A172 (cell line): ENCODE data around the gene USP24. TPM values are rescaled to one million over a fixed set of nuclear protein-coding genes. Genes with fewer than 3 reads are reported as not detected.
A peak's percentile ranks its signal among the peaks of the same experiment; 100 is the strongest.

Experiments
- DNase-seq: peaks from one replicate; pipeline ENCODE4 v3.0.0-alpha.2; 2015; ENCODE audit warnings: low spot score
- total RNA-seq: library from RNA; depleted of rRNA; stranded (reverse); fragments of >200 nt; shearing (Covaris generic); gene quantifications from 2 replicates; pipeline ENCODE4 v1.2.3, GENCODE V29; 2014

The USP24 gene
- total RNA-seq, 1 experiment from 2014 or later: 22.1 TPM

DNA sequence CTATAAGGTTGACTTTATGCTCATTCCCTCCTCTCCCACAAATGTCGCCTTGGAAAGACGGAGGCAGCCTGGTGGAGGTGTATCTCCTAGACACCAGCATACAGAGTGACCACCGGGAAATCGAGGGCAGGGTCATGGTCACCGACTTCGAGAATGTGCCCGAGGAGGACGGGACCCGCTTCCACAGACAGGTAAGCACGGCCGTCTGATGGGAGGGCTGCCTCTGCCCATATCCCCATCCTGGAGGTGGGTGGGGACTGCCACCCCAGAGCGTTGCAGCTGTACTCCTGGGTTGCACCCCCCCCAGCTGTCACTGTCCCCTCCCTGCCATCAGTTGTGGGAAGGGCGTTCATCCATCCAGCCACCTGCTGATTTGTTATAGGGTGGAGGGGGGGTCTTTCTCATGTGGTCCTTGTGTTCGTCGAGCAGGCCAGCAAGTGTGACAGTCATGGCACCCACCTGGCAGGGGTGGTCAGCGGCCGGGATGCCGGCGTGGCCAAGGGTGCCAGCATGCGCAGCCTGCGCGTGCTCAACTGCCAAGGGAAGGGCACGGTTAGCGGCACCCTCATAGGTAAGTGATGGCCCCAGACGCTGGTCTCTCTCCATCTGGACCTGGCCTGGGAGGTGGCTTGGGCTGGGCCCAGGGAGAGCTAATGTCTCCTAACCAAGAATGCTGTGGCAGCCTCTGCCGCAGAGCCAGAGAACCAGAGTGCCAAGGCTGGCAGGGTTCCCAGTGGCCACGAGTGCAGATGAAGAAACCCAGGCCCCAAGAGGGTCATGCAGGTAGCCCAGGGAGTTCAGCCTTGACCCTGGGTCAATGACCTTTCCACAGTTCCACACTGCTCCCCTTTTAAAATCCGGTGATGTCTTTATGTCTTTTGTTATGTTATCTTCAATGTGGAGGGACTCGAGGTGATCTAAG lies 162.7 kb downstream of the USP24 start:
- DNase-seq: no peak

DNA sequence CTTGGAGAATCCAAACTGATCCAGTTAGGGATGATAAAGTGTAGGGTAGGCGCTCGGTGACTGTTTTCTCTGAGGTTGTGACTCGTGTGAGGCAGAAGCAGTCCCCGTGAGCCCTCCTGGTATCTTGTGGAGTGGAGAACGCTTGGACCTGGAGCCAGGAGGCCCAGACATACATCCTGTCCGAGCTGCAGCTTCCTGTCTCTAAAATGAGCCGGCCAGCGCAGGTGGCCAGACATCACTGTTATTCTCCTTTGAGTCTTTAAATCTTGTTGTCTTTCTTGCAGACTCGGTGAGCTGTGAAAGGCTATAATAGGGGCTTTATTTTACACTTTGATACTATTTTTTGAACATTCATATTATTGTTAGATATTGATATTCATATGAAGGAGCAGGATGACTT lies 163.5 kb downstream of the USP24 start:
- DNase-seq: no peak

DNA sequence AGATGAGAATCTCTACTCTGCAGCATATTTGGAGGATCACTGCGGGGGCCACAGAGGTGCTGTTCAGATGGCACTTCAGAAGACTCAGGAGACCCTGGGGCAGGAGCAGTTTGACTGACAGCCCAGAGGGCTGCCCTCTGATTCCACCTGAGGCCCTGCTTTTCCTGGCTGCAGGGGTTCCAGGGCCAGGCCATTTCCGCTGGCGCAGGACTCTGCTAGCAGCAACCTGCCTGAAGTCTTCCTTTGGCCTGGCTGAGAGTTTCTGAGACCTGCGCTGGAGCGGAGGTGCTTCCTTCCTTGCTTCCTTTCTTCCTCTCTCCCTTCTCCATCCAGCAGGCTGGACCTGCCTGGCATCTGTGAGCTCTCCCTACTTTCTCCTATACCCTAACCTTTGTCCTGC lies 164.0 kb downstream of the USP24 start:
- DNase-seq: no peak

GRCh38 chr1:55050283-55050682 lies 164.9 kb downstream of the USP24 start:
- DNase-seq: peak; percentile 40

DNA sequence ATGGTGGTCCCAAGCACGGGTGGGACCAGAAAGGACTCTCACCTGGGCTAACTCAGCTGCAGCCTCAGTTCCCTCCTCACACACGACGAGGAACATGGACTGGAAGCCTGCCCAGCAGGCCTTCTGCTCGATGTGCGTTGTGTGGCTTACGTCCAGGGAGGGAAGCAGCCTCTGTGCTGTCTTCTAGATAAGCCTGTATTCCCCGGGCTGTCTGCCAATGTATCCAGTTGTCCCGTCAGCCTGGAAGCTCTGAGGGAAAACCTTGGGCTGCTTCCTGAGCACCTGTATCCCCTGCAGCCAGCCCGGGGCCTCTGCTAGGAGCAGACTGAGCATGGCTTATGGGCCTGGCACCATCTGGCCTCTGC lies 165.3 kb downstream of the USP24 start:
- DNase-seq: peak; percentile 57

DNA sequence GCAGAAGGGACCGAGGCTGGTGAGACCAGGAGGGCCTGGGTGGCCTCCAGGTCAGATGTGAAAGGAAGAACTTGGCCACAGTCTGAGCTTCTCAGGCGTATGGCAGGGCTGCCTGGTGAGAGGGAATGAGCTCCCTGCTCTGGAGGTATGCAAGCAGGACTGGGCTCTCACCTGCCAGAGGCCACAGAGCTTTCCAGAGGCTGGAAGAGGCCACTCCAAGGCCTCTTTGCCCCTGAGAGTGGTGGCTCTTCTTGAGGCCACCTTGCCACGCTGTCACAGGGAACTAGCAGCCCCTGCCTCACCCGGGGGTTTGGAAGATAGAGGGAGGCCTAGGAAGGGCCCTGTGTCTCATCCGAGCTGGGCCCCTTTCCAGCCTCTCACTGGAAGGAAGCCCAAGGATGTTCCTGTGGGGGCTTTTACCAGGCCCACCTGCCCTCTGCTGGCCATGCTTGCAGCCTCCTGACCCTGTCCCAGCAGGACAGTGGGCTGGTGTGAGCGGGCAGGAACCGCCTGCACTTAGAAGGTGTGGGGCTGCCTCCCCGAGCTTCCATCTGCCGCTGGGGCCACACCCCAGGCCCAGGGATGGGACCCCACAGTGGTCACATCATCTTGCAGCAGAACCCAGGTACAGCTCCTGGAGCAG lies 165.8 kb downstream of the USP24 start:
- DNase-seq: no peak

DNA sequence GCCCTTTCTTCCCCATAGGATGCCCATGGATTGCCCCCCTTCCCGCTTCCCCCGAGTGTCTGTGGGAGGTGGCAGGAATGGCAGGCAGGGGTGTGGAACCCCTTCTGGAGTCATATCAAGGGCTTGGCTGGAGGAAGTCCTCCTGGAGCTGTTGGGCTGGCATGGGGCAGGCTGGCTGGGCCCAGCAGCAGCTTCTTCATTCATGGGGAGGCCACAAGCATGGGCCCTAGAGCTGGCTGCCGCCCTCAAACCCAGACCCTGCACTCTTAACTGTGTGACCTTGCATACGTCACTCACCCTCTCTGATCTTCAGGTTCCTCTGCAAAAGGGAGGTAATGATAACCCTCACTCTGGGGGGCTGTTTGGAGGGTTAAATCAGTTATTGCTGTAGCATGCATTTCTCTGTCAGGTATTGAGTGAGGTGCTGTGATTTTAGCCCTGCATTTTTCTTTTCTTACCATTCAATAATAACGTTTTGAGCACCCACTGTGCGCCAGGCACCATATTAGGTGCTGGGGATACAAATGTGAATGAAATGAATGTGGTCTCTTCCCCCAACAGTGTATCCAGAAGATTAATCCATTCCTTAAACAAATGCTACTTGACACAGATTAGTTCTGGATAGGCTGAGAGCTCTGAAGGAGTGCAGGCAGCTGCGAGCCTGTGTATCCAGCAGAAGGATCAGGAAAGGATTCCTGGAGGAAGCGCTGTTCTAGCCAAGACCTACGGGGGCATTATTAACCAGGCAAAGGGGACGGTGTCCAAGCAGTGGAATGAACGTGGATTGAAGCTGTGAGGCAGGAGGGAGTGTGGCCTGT lies 166.5 kb downstream of the USP24 start:
- no peak for DNase-seq

GRCh38 chr1:55047611-55048010 lies 167.6 kb downstream of the USP24 start:
- no peak for DNase-seq

DNA sequence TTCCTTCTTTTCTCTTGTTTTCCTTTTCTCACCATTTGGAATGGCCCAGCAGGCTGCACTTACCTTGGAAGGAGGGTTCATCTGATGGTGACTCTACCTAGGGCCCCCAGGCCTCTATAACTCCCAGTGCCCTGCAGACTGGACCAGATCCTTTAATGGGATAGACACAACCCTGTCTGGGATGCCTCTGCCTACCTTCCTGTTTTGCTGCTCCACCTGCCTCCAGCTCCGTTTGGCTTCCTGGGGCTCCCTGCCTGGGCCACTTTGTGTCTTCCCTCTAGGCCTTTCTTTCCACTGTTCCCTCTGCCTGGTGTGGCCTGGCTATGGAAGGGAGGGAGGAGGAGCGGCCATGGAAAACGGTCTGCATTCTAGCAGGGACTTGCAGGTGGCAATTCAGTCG lies 168.3 kb downstream of the USP24 start:
- DNase-seq: no peak

GRCh38 chr1:55045430-55045829 lies 169.7 kb downstream of the USP24 start:
- DNase-seq: no peak

- DNase-seq: no peak
Measured at GRCh38 chr1:55044617-55045397, 170.4 kb downstream of the USP24 start.

GRCh38 chr1:55043726-55044125 lies 171.4 kb downstream of the USP24 start:
- no peak for DNase-seq

GRCh38 chr1:55043011-55043410 lies 172.2 kb downstream of the USP24 start:
- DNase-seq: no peak

DNA sequence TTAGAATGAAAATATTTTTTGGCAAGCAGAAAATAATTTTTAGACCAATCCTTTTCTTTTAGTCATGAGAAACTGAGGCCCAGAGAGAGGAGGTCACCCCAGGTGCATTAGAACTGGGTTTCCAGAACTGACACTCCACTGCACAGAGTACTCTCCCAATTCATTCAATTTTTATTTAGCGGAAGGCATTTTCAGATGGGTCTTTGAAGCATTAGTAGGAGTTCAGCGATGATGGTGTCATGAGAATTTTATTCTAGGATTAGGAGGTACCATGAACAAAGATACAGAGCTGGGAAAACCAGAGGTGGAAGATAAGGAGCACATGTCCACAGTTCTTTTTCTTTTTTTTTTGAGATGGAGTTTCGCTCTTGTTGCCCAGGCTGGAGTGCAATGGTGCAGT lies 173.6 kb downstream of the USP24 start:
- no peak for DNase-seq

DNA sequence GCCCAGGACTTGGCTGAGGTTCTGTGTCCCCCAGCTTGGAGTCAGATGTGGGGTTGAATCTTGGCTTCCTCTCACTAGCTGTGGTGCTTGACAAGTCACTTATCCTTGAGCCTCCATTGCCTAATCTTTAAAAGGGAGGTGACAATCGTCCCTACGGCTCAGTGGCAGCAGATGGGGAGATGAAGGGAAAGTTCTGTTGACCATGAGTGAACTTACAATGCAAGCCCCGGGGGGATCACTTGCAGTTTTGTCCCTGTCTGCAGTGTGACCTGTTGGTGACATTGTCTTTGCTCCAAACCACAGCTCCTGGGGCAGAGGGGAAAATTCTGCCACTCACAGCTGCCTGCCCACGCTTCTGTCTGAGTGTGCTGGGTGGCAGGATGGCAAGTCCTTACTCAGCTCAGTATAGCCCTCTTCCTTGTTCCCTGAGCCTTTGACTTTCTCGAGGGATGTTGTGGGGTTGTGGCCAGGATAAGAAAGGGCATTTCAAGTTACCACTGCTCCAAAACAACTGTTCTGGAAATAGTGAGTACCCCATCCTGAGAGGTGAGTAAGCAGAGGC lies 174.2 kb downstream of the USP24 start:
- no peak for DNase-seq

GRCh38 chr1:55040083-55040932 lies 174.9 kb downstream of the USP24 start:
- no peak for DNase-seq

DNA sequence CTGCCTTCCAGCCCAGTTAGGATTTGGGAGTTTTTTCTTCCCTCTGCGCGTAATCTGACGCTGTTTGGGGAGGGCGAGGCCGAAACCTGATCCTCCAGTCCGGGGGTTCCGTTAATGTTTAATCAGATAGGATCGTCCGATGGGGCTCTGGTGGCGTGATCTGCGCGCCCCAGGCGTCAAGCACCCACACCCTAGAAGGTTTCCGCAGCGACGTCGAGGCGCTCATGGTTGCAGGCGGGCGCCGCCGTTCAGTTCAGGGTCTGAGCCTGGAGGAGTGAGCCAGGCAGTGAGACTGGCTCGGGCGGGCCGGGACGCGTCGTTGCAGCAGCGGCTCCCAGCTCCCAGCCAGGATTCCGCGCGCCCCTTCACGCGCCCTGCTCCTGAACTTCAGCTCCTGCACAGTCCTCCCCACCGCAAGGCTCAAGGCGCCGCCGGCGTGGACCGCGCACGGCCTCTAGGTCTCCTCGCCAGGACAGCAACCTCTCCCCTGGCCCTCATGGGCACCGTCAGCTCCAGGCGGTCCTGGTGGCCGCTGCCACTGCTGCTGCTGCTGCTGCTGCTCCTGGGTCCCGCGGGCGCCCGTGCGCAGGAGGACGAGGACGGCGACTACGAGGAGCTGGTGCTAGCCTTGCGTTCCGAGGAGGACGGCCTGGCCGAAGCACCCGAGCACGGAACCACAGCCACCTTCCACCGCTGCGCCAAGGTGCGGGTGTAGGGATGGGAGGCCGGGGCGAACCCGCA lies 175.7 kb downstream of the USP24 start, which contains the start of gene PCSK9:
TSS of gene PCSK9 (plus strand) at position 207 of the 741 bp plus-strand sequence. CDS start at position 497, 290 bp downstream.
- DNase-seq: no peak

GRCh38 chr1:55038974-55039341 lies 176.2 kb downstream of the USP24 start:
- DNase-seq: no peak

GRCh38 chr1:55038552-55038838 lies 176.7 kb downstream of the USP24 start:
- DNase-seq: no peak
